ENCODE results near the gene MTSS2. TPM values are rescaled to one million over a fixed set of nuclear protein-coding genes. Genes with fewer than 3 reads are reported as not detected.

MTSS2 gene
- total RNA-seq, 1 donor from 2014 or later = 38.3 TPM

DNA sequence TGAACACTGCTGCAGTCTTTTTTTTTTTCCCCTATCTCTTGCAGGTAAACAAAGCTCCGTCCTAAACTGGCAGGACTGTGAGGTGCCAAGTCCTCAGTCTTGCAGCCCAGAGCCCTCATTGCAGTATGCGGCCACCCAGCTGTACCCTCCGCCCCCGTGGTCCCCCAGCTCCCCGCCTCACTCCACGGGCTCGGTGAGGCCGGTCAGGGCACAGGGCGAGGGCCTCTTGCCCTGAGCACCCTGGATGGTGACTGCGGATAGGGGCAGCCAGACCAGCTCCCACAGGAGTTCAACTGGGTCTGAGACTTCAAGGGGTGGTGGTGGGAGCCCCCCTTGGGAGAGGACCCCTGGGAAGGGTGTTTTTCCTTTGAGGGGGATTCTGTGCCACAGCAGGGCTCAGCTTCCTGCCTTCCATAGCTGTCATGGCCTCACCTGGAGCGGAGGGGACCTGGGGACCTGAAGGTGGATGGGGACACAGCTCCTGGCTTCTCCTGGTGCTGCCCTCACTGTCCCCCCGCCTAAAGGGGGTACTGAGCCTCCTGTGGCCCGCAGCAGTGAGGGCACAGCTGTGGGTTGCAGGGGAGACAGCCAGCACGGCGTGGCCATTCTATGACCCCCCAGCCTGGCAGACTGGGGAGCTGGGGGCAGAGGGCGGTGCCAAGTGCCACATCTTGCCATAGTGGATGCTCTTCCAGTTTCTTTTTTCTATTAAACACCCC, 25.7 kb downstream of the MTSS2 start:
- no peaks in the 10 kb centered on the region for H3K79me2 ChIP-seq (ENCODE audit: insufficient read depth, low read length)
- H3K4me2 ChIP-seq (ENCODE audit: low read length) = no peak overlapping the region
- H2AFZ ChIP-seq (ENCODE audit: low read depth, low read length) = no peak overlapping the region
- TF ChIP-seq, protein P1, sequence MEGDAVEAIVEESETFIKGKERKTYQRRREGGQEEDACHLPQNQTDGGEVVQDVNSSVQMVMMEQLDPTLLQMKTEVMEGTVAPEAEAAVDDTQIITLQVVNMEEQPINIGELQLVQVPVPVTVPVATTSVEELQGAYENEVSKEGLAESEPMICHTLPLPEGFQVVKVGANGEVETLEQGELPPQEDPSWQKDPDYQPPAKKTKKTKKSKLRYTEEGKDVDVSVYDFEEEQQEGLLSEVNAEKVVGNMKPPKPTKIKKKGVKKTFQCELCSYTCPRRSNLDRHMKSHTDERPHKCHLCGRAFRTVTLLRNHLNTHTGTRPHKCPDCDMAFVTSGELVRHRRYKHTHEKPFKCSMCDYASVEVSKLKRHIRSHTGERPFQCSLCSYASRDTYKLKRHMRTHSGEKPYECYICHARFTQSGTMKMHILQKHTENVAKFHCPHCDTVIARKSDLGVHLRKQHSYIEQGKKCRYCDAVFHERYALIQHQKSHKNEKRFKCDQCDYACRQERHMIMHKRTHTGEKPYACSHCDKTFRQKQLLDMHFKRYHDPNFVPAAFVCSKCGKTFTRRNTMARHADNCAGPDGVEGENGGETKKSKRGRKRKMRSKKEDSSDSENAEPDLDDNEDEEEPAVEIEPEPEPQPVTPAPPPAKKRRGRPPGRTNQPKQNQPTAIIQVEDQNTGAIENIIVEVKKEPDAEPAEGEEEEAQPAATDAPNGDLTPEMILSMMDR (IDR thresholded peaks at IDR 0.05; ENCODE audit: insufficient read depth, low read depth, low read length) = no peak
- no peak for TF ChIP-seq EZH2 (IDR thresholded peaks at IDR 0.05; ENCODE audit: insufficient read depth, low read length)
- DNase-seq (ENCODE audit: low read depth) = no peak
- no peak overlapping the region for H3K4me3 Mint-ChIP-seq (ENCODE audit: unreplicated experiment)
- no peak for FAIRE-seq
- no peaks in the 10 kb centered on the region for H3K36me3 ChIP-seq (ENCODE audit: insufficient read depth, low read length)
- H3K4me1 ChIP-seq (ENCODE audit: insufficient read depth, low read length) = peaks cover 4% of the 10 kb centered on the region
- no peak overlapping the region for H3K4me3 ChIP-seq (ENCODE audit: insufficient read depth, low read depth, low read length)
- peaks cover 13% of the 10 kb centered on the region for H4K20me1 ChIP-seq (ENCODE audit: insufficient read depth, low read length)
- no peaks in the 10 kb centered on the region for H3K9me3 Mint-ChIP-seq (ENCODE audit: unreplicated experiment)
- peaks cover 7% of the 10 kb centered on the region for H3K27me3 Mint-ChIP-seq (ENCODE audit: low read depth, unreplicated experiment)
- H3K27me3 ChIP-seq (ENCODE audit: insufficient read depth, low read length) = no peaks in the 10 kb centered on the region
- peaks cover 2% of the 10 kb centered on the region for H3K4me1 Mint-ChIP-seq (ENCODE audit: low read depth, unreplicated experiment)
- no peak overlapping the region for H3K9ac ChIP-seq (ENCODE audit: low read length)
- no peaks in the 10 kb centered on the region for H3K9me3 ChIP-seq (ENCODE audit: insufficient read depth, low read depth, low read length)
- no peak overlapping the region for H3K27ac Mint-ChIP-seq (ENCODE audit: unreplicated experiment)
- H3K27ac ChIP-seq (ENCODE audit: low read depth, low read length) = no peak overlapping the region
- no peaks in the 10 kb centered on the region for H3K36me3 Mint-ChIP-seq (ENCODE audit: low read depth, unreplicated experiment)

- no peaks in the 10 kb centered on the region for H3K79me2 ChIP-seq (ENCODE audit: insufficient read depth, low read length)
- no peaks in the 10 kb centered on the region for H3K9me3 Mint-ChIP-seq (ENCODE audit: unreplicated experiment)
- H3K4me3 ChIP-seq (ENCODE audit: insufficient read depth, low read depth, low read length) = no peak overlapping the region
- no peak overlapping the region for H3K27ac Mint-ChIP-seq (ENCODE audit: unreplicated experiment)
- no peaks in the 10 kb centered on the region for H3K36me3 ChIP-seq (ENCODE audit: insufficient read depth, low read length)
- H3K27ac ChIP-seq (ENCODE audit: low read depth, low read length) = no peak overlapping the region
- H3K4me1 ChIP-seq (ENCODE audit: insufficient read depth, low read length) = peaks cover 4% of the 10 kb centered on the region
- H4K20me1 ChIP-seq (ENCODE audit: insufficient read depth, low read length) = peaks cover 13% of the 10 kb centered on the region
- H3K27me3 Mint-ChIP-seq (ENCODE audit: low read depth, unreplicated experiment) = peaks cover 7% of the 10 kb centered on the region
- H3K27me3 ChIP-seq (ENCODE audit: insufficient read depth, low read length) = no peaks in the 10 kb centered on the region
- DNase-seq (ENCODE audit: low read depth) (no peak), FAIRE-seq (no peak)
- H2AFZ ChIP-seq (ENCODE audit: low read depth, low read length) = no peak overlapping the region
- H3K4me3 Mint-ChIP-seq (ENCODE audit: unreplicated experiment) = no peak overlapping the region
- TF ChIP-seq, protein P1 (IDR thresholded peaks at IDR 0.05; ENCODE audit: insufficient read depth, low read depth, low read length) = no peak
- no peak for TF ChIP-seq EZH2 (IDR thresholded peaks at IDR 0.05; ENCODE audit: insufficient read depth, low read length)
- H3K4me1 Mint-ChIP-seq (ENCODE audit: low read depth, unreplicated experiment) = peaks cover 2% of the 10 kb centered on the region
- H3K9me3 ChIP-seq (ENCODE audit: insufficient read depth, low read depth, low read length) = no peaks in the 10 kb centered on the region
- H3K9ac ChIP-seq (ENCODE audit: low read length) = no peak overlapping the region
- H3K4me2 ChIP-seq (ENCODE audit: low read length) = no peak overlapping the region
- no peaks in the 10 kb centered on the region for H3K36me3 Mint-ChIP-seq (ENCODE audit: low read depth, unreplicated experiment)
Measured at GRCh38 chr16:70659546-70659945, 26.3 kb downstream of the MTSS2 start.

GRCh38 chr16:70658921-70659320, 26.9 kb downstream of the MTSS2 start:
- no peaks in the 10 kb centered on the region for H3K36me3 Mint-ChIP-seq (ENCODE audit: low read depth, unreplicated experiment)
- Histone ChIP-seq H3K9ac (ENCODE audit: low read length) (no peak overlapping the region), H3K79me2 (ENCODE audit: insufficient read depth, low read length) (no peaks in the 10 kb centered on the region), H3K27ac (ENCODE audit: low read depth, low read length) (no peak overlapping the region), H2AFZ (ENCODE audit: low read depth, low read length) (no peak overlapping the region), H4K20me1 (ENCODE audit: insufficient read depth, low read length) (peaks cover 13% of the 10 kb centered on the region), H3K27me3 (ENCODE audit: insufficient read depth, low read length) (no peaks in the 10 kb centered on the region), H3K4me2 (ENCODE audit: low read length) (no peak overlapping the region), H3K4me1 (ENCODE audit: insufficient read depth, low read length) (peaks cover 8% of the 10 kb centered on the region), H3K36me3 (ENCODE audit: insufficient read depth, low read length) (no peaks in the 10 kb centered on the region), H3K4me3 (ENCODE audit: insufficient read depth, low read depth, low read length) (no peak overlapping the region), H3K9me3 (ENCODE audit: insufficient read depth, low read depth, low read length) (no peaks in the 10 kb centered on the region)
- H3K4me1 Mint-ChIP-seq (ENCODE audit: low read depth, unreplicated experiment) = peaks cover 2% of the 10 kb centered on the region
- TF ChIP-seq, protein P1 (IDR thresholded peaks at IDR 0.05; ENCODE audit: insufficient read depth, low read depth, low read length) = no peak
- no peak for TF ChIP-seq EZH2 (IDR thresholded peaks at IDR 0.05; ENCODE audit: insufficient read depth, low read length)
- no peak overlapping the region for H3K4me3 Mint-ChIP-seq (ENCODE audit: unreplicated experiment)
- H3K27ac Mint-ChIP-seq (ENCODE audit: unreplicated experiment) = no peak overlapping the region
- FAIRE-seq (no peak), DNase-seq (ENCODE audit: low read depth) (no peak)
- peaks cover 7% of the 10 kb centered on the region for H3K27me3 Mint-ChIP-seq (ENCODE audit: low read depth, unreplicated experiment)
- H3K9me3 Mint-ChIP-seq (ENCODE audit: unreplicated experiment) = no peaks in the 10 kb centered on the region
